IPS DF 19.7 (cell line): ENCODE data around the gene SOX5.
"Not testable (repeated sequence)": the region's sequence is repeated elsewhere in the genome, so short reads cannot be mapped to it uniquely, and the experiment has no call there.

Experiments
- DNase-seq: peaks from one replicate; pipeline ENCODE4 v3.0.0-alpha.2; 2013; ENCODE audit warnings: low read depth, low spot score

Gene SOX5

GRCh38 chr12:23550753-23551152 is 398.7 kb downstream of the SOX5 start:
- no peak for DNase-seq

- no peak for DNase-seq
Observed at GRCh38 chr12:23548742-23549141, 400.7 kb downstream of the SOX5 start.

- no peak for DNase-seq
Observed at GRCh38 chr12:23546756-23547155, 402.7 kb downstream of the SOX5 start.

- DNase-seq = no peak
Observed at GRCh38 chr12:23543767-23544166, 405.7 kb downstream of the SOX5 start.

GRCh38 chr12:23542187-23542586 is 407.3 kb downstream of the SOX5 start:
- no peak for DNase-seq

GRCh38 chr12:23540572-23540971 is 408.9 kb downstream of the SOX5 start:
- no peak for DNase-seq

GRCh38 chr12:23536293-23536692 is 413.2 kb downstream of the SOX5 start:
- no peak for DNase-seq

- DNase-seq = no peak
Observed at GRCh38 chr12:23535441-23535840, 414.0 kb downstream of the SOX5 start.

- no peak for DNase-seq
Observed at GRCh38 chr12:23534196-23534595, 415.3 kb downstream of the SOX5 start.

- no peak for DNase-seq
Observed at GRCh38 chr12:23533699-23534098, 415.8 kb downstream of the SOX5 start.

GRCh38 chr12:23533265-23533664 is 416.2 kb downstream of the SOX5 start:
- DNase-seq = no peak

GRCh38 chr12:23528316-23528715 is 421.2 kb downstream of the SOX5 start:
- no peak for DNase-seq

- DNase-seq = no peak
Observed at GRCh38 chr12:23525450-23526072, 423.9 kb downstream of the SOX5 start.

- no peak for DNase-seq
Observed at GRCh38 chr12:23523339-23523738, 426.1 kb downstream of the SOX5 start.

GRCh38 chr12:23519444-23519843 is 430.0 kb downstream of the SOX5 start:
- DNase-seq = not testable (repeated sequence)

GRCh38 chr12:23515785-23516184 is 433.7 kb downstream of the SOX5 start:
- DNase-seq = not testable (repeated sequence)

GRCh38 chr12:23510484-23510883 is 439.0 kb downstream of the SOX5 start:
- no peak for DNase-seq

- not testable (repeated sequence) for DNase-seq
Observed at GRCh38 chr12:23509832-23510231, 439.6 kb downstream of the SOX5 start.

- not testable (repeated sequence) for DNase-seq
Observed at GRCh38 chr12:23507785-23508184, 441.7 kb downstream of the SOX5 start.

GRCh38 chr12:23505736-23506135 is 443.7 kb downstream of the SOX5 start:
- not testable (repeated sequence) for DNase-seq

GRCh38 chr12:23504641-23505399 is 444.6 kb downstream of the SOX5 start:
- no peak for DNase-seq

GRCh38 chr12:23504043-23504442 is 445.4 kb downstream of the SOX5 start:
- no peak for DNase-seq

GRCh38 chr12:23503544-23503943 is 445.9 kb downstream of the SOX5 start:
- DNase-seq = no peak
